Measurements from ENCODE around the gene UCN3. TPM values are rescaled to one million over a fixed set of nuclear protein-coding genes. Genes with fewer than 3 reads are reported as not detected.

Gene UCN3
- total RNA-seq, 1 experiment from 2014 or later, result not detected

GRCh38 chr10:5343979-5344378 lies 20.8 kb upstream of the UCN3 start:
- no peaks in the 10 kb centered on the region for H3K79me1 ChIP-seq (ENCODE audit: insufficient read depth, low read depth, low read length, poor library complexity, severe bottlenecking)
- H3K27me3 ChIP-seq (ENCODE audit: insufficient read depth, low read length), result no peaks in the 10 kb centered on the region
- TF ChIP-seq, protein P1, sequence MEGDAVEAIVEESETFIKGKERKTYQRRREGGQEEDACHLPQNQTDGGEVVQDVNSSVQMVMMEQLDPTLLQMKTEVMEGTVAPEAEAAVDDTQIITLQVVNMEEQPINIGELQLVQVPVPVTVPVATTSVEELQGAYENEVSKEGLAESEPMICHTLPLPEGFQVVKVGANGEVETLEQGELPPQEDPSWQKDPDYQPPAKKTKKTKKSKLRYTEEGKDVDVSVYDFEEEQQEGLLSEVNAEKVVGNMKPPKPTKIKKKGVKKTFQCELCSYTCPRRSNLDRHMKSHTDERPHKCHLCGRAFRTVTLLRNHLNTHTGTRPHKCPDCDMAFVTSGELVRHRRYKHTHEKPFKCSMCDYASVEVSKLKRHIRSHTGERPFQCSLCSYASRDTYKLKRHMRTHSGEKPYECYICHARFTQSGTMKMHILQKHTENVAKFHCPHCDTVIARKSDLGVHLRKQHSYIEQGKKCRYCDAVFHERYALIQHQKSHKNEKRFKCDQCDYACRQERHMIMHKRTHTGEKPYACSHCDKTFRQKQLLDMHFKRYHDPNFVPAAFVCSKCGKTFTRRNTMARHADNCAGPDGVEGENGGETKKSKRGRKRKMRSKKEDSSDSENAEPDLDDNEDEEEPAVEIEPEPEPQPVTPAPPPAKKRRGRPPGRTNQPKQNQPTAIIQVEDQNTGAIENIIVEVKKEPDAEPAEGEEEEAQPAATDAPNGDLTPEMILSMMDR (conservative IDR thresholded peaks at IDR 0.05), result no peak
- H3K23me2 ChIP-seq (ENCODE audit: insufficient read length, low read depth, low read length, poor library complexity, severe bottlenecking), result no peaks in the 10 kb centered on the region
- H3K4me3 Mint-ChIP-seq, result no peak overlapping the region
- H3K36me3 Mint-ChIP-seq (ENCODE audit: insufficient read depth in 1 of 3, low read depth in 3 of 3), result no peaks in the 10 kb centered on the region
- no peak overlapping the region for H3K27ac Mint-ChIP-seq
- H2BK20ac ChIP-seq (ENCODE audit: low read depth, low read length, poor library complexity, severe bottlenecking), result no peak overlapping the region
- H3K23ac ChIP-seq (ENCODE audit: insufficient read length, low read depth, low read length), result no peak overlapping the region
- no peaks in the 10 kb centered on the region for H4K20me1 ChIP-seq (ENCODE audit: control insufficient read depth, insufficient read depth, insufficient read length)
- no peak overlapping the region for H3K27ac ChIP-seq (ENCODE audit: insufficient read length, low read depth, low read length)
- no peak overlapping the region for H2AFZ ChIP-seq (ENCODE audit: low read length)
- no peak overlapping the region for H3K9ac ChIP-seq (ENCODE audit: extremely low read depth, insufficient read length, low read length)
- H3K4me2 ChIP-seq (ENCODE audit: insufficient read depth, insufficient read length, low read length), result no peak overlapping the region
- no peak overlapping the region for H4K91ac ChIP-seq (ENCODE audit: insufficient read length, low read depth, low read length)
- no peaks in the 10 kb centered on the region for H3K79me2 ChIP-seq (ENCODE audit: insufficient read depth, low read length)
- H2BK5ac ChIP-seq (ENCODE audit: insufficient read length, low read length), result no peak overlapping the region
- no peak for DNase-seq
- H3K4me1 Mint-ChIP-seq, result peaks cover 4 to 5% of the 10 kb centered on the region in 2 experiments; a peak in 3 of 4 replicates
- no peak overlapping the region for H2BK15ac ChIP-seq (ENCODE audit: low read depth, low read length)
- no CpG with 5 or more reads among the region's 4 CpGs for WGBS (ENCODE audit: extremely low coverage, insufficient read length, low lambda C conversion rate)
- no peaks in the 10 kb centered on the region for H3K4me1 ChIP-seq (ENCODE audit: insufficient read depth, low read length)
- no peak overlapping the region for H3K14ac ChIP-seq (ENCODE audit: insufficient read depth, low read length)
- H3K56ac ChIP-seq (ENCODE audit: insufficient read length, low read depth, low read length), result no peak overlapping the region
- H3K27me3 Mint-ChIP-seq (ENCODE audit: low read depth), result no peaks in the 10 kb centered on the region; the same call in 1 of the 2 replicates
- H3K9me3 Mint-ChIP-seq, result peaks cover 6 to 33% of the 10 kb centered on the region in 2 experiments; a peak in 4 of 5 replicates
- no peak overlapping the region for H3K4ac ChIP-seq (ENCODE audit: low read depth, low read length)
- no peak overlapping the region for H2BK120ac ChIP-seq (ENCODE audit: low read depth, low read length, poor library complexity, severe bottlenecking)
- H2BK12ac ChIP-seq (ENCODE audit: insufficient read length, low read depth, low read length), result no peak overlapping the region
- no peak overlapping the region for H4K5ac ChIP-seq (ENCODE audit: insufficient read length, low read depth, low read length)
- H4K8ac ChIP-seq (replicated peaks; ENCODE audit: insufficient read length, low read depth, low read length), result no peak overlapping the region
- no peaks in the 10 kb centered on the region for H3K9me3 ChIP-seq (ENCODE audit: control insufficient read depth, low read depth, low read length)
- H2AK5ac ChIP-seq (ENCODE audit: insufficient read length, low read length), result no peak overlapping the region
- H3T11ph ChIP-seq (ENCODE audit: low read length), result no peak overlapping the region
- H3K18ac ChIP-seq (ENCODE audit: insufficient read length, low read depth, low read length), result no peak overlapping the region

Measured in H9 (cell line).